ENCODE data around the gene FAM227B.
"Not testable (repeated sequence)": the region's sequence is repeated elsewhere in the genome, so short reads cannot be mapped to it uniquely, and the experiment has no call there.

The FAM227B gene

DNA sequence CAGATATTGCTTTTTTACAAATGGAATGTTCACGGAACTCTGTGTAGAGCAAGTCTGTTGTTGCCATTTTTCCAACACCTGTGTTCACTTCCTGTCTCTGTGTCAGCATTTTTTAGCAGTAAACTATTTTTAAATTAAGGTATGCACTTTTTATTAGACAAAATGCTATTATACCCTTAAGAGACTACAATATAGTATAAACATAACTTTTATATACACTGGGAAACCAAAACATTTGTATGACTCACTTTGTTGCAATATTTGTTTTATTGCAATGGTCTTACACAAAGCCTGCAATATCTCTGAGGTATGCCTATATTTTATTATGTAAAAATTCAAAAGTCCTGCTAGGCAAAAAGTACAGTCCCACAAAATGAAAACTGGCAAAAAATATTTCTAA, 237.4 kb downstream of the FAM227B start:
- no peak for DNase-seq

DNA sequence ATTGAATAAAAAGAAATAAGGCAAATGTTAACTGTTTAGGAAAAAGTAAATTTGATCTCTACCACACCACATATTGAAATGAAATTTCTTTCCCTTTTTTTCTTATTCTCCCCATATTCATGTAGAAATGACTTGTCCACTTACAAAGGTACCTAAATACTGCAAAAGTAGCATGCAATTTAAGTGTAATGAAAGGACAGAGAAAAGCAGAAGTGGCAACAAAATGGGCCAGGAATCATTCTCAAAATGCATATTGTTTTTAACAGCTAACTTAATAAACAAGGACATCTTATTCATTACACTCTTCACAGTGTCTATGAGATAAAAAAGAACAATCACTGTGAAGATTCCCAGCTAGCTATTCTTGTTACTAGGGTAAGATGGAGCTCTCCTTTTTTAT, 238.2 kb downstream of the FAM227B start:
- DNase-seq, result no peak

DNA sequence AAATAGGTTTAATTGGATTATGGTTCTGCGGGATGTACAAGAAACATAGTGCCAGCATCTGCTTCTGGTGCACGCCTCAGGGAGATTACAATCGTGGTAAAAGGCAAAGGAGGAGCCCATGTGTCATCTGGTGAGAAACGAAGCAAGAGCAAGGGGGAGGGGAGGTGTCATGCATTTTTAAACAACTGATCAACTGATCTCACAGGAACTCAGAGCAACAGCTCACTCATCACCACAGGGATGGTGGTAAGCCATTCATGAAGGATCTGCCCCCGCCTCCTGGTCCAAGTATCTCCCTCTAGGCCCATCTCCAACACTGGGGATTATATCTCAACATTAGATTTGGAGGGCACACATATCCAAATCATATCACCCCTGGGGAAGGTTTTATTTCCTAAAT, 239.7 kb downstream of the FAM227B start:
- DNase-seq, result no peak

DNA sequence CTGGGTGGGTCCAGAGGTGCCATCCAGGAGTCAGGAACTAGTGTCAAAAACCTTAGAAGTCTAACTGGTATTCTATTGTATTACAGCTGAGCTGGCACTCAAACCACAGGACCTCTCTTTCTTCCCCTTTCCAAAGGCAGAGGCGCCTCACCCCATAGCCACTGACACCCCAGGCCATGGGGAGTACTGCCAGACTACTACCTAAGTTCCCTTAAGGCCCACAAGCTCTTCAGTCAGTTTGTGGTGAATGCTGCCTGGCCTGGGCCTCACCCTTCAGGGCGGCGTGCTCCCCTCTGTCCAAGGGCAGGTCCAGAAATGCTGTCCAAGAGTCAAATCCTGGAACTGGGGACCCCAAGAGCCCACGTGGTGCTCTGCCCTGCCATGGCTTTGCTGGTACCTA, 240.6 kb downstream of the FAM227B start:
- no peak for DNase-seq

GRCh38 chr15:49372366-49372765, 248.3 kb downstream of the FAM227B start:
- no peak for DNase-seq

- no peak for DNase-seq
These were observed 249.8 kb downstream of the FAM227B start for GRCh38 chr15:49370782-49371181.

DNA sequence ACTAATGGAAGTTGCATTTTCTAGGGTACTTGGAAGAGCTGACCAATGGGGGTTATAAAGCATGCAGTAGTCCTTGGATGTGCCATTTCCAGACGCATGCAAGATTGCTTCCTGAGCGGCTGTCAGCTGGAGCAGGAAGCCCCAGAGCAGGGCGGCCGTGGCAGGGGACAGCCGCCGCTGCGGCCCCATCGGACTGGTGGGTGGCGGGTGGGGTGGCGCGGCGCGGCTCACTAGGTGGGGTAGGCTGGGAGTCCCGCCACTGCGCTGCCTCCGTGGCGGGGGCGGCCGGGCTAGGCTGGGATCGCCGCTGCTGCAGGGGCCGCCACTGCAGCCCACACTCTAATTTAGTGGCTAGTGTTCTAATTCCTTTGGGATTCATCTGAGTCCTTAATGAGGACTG, 254.1 kb downstream of the FAM227B start:
- DNase-seq, result no peak

- no peak for DNase-seq
These were observed 259.2 kb downstream of the FAM227B start for GRCh38 chr15:49361370-49361769.

DNA sequence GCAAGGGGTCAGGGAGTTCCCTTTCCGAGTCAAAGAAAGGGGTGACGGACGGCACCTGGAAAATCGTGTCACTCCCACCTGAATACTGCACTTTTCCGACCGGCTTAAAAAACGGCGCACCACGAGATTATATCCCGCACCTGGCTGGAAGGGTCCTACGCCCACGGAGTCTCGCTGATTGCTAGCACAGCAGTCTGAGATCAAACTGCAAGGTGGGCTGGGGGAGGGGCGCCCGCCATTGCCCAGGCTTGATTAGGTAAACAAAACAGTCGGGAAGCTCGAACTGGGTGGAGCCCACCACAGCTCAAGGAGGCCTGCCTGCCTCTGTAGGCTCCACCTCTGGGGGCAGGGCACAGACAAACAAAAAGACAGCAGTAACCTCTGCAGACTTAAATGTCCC, 266.2 kb downstream of the FAM227B start:
- not testable (repeated sequence) for DNase-seq

GRCh38 chr15:49343546-49343945, 277.1 kb downstream of the FAM227B start:
- DNase-seq, result no peak

- no peak for DNase-seq
These were observed 281.0 kb downstream of the FAM227B start for GRCh38 chr15:49339656-49340055.

GRCh38 chr15:49331951-49332350, 288.7 kb downstream of the FAM227B start:
- no peak for DNase-seq

DNA sequence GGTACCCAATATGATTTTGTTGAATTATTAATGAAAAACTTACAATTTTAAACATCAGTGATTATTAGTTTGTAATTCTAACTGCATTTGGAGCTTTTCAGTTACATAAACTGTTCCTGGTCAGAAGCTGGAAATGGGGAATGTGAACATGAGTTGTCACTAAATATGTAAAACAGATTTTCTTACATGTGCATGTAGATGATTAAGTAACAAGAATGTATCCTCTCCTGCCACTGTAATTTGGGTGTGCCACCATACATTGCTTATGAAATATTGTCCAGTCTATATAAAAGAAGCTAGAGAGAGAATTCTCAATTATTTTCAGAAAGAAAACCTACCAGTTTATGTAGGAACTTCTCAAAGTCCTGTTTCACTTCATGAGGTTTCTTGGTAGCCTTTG, 289.2 kb downstream of the FAM227B start:
- no peak for DNase-seq

DNA sequence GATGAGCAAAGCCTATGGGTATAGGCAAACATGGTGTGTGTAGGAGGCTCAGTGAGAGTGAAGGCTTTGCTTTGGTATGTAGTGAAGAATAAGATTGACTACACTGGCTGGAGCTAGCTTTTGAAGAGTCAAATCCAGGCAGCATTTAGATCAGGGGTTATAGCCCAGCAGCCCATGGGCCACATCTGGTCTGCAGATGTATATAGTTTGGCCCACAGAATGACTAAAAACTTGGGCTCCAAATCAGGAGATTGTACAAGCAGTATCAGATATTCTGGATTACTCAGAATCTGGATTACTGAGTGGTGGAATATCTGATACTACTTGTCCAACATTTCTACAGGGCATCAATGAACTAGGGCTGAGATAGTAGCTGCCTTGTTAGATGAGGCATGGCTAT, 290.5 kb downstream of the FAM227B start:
- no peak for DNase-seq

DNA sequence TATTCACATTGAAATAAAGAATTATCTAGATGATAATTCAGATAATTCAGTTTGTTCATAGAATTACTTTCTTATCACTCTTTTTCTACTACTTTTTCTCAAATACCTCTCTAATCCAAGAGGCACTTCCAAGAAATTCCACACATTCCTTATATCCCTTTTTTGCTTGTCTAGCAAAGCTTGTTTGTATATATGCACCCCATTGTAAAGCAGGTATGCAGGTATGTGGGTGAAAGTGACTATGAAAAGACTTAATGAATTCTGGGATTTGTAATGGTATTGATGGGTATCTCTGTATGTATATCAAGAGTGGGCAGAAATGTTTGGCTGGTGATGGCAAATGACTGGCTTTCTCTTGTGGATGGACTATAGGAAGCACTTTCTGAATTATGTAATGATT, 291.7 kb downstream of the FAM227B start:
- DNase-seq, result no peak

DNA sequence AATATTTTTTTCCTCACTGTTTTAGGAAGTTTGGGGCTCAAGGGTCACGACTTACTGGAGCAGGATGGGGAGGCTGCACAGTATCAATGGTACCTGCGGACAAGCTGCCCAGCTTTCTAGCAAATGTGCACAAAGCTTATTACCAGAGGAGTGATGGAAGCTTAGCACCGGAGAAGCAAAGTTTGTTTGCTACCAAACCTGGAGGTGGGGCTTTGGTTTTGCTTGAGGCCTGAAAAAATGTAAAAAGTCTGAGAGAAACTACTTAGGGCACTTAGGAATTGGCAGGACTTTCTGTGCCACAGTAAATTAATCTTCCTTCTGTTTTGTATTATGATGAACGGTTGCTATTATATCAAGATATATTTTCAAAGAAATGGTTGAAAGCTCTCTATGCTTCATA, 292.7 kb downstream of the FAM227B start:
- no peak for DNase-seq

DNA sequence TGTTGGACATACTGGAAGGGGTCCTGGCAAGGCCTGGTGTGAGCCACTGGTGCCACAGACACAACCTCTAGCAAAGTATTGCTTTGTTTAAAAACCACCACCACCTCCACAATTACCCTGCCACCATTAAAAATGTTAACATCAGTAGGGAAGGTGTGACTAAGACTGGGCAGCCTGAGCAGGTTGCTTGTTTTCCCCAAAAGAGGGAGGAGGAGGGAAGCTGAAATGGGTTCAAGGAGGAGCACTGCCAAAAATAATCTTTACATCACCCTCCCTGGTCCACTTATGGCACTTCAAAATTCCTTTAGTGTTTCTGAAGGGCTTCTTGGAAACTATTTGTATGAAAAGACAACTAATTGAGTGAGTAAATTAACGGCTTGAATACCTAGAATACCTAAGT, 297.4 kb downstream of the FAM227B start:
- no peak for DNase-seq

- DNase-seq, result no peak
These were observed 300.3 kb downstream of the FAM227B start for GRCh38 chr15:49320351-49320750.

DNA sequence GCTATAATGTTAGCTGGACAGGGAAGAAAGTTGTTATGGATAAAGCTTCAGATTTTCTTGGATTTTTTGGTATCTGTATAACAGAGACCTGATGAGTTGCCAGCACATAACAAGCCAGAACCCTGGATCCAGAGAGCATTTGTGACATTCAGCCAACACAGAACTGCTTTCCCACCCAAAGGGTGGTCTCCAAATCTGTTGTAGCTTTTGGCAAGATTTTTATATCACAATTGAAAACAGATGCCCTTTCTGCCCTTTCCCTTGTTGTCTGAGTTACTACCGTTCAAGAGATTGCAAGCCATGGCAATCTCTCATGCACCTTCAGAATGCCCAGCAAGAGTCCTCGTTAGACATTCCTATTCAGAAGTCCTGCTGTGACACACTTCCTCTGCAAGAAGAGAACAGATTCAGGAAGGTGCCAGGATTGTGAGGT, 305.2 kb downstream of the FAM227B start:
- DNase-seq, result no peak

GRCh38 chr15:49314716-49315115, 305.9 kb downstream of the FAM227B start:
- no peak for DNase-seq

- DNase-seq, result no peak
These were observed 307.0 kb downstream of the FAM227B start for GRCh38 chr15:49313650-49314049.

- no peak for DNase-seq
These were observed 310.7 kb downstream of the FAM227B start for GRCh38 chr15:49309889-49310288.

DNA sequence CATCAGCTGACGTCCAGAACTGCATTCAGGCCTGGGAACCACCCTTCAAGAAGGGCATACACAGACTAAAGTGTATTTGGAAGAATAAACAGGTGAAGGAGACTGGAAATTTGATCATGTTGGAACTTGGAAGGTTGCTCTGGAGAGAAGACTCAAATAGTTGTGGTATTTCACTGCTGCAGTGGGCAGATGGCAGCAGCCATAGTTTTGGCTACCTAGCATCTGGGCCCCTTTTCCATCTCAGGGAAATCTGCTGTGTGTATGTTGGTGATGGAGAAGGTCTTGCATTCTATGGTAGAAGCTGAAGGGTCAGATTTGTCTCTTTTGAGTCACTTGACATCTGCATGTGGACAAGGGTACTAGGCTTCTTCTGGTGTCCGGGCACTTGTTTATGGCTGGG, 311.9 kb downstream of the FAM227B start:
- DNase-seq, result no peak

GRCh38 chr15:49306551-49306950, 314.1 kb downstream of the FAM227B start:
- no peak for DNase-seq

DNA sequence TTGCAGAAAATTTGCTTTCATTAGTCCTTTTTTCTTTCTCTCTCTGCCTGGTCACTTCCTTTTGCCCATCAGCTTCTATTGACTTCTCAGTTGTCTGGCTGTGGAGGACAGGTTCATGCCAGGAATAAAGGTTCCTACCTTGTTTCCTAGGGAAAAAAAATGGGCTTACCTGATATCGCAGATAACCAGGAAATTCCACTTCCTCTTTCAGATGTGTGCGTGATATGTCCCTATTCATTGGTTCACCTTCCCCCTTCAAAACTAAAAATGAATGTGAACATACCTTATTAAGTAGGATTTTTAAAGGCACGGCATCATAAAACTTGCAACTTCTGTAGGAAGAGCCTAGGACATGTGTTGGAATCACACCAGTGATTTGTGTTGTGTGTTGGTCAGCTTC, 317.6 kb downstream of the FAM227B start:
- no peak for DNase-seq

All from anterior cingulate cortex (tissue), 58 donors.